Measurements from ENCODE around the gene DOK4.

DOK4 gene

GRCh38 chr16:57424583-57424982 is 61.7 kb downstream of the DOK4 start:
- H3K4me3 Mint-ChIP-seq = no peak overlapping the region
- no peaks in the 10 kb centered on the region for H3K9me3 Mint-ChIP-seq
- H3K27me3 Mint-ChIP-seq (ENCODE audit: low read depth, poor library complexity) = peaks cover 4% of the 10 kb centered on the region
- H3K4me1 Mint-ChIP-seq = peaks cover 11% of the 10 kb centered on the region
- TF ChIP-seq CTCF (IDR thresholded peaks at IDR 0.05) = no peak
- peaks cover 24% of the 10 kb centered on the region for H3K36me3 Mint-ChIP-seq (ENCODE audit: low read depth)
- no peak for DNase-seq
- H3K27ac Mint-ChIP-seq = no peak overlapping the region

GRCh38 chr16:57423152-57423551 is 63.1 kb downstream of the DOK4 start:
- Mint-ChIP-seq H3K36me3 (ENCODE audit: low read depth) (peaks cover 12% of the 10 kb centered on the region), H3K4me1 (peaks cover 26% of the 10 kb centered on the region), H3K9me3 (no peaks in the 10 kb centered on the region), H3K27me3 (ENCODE audit: low read depth, poor library complexity) (peaks cover 4% of the 10 kb centered on the region), H3K27ac (no peak overlapping the region), H3K4me3 (no peak overlapping the region)
- DNase-seq = no peak
- TF ChIP-seq CTCF (IDR thresholded peaks at IDR 0.05) = no peak

DNA sequence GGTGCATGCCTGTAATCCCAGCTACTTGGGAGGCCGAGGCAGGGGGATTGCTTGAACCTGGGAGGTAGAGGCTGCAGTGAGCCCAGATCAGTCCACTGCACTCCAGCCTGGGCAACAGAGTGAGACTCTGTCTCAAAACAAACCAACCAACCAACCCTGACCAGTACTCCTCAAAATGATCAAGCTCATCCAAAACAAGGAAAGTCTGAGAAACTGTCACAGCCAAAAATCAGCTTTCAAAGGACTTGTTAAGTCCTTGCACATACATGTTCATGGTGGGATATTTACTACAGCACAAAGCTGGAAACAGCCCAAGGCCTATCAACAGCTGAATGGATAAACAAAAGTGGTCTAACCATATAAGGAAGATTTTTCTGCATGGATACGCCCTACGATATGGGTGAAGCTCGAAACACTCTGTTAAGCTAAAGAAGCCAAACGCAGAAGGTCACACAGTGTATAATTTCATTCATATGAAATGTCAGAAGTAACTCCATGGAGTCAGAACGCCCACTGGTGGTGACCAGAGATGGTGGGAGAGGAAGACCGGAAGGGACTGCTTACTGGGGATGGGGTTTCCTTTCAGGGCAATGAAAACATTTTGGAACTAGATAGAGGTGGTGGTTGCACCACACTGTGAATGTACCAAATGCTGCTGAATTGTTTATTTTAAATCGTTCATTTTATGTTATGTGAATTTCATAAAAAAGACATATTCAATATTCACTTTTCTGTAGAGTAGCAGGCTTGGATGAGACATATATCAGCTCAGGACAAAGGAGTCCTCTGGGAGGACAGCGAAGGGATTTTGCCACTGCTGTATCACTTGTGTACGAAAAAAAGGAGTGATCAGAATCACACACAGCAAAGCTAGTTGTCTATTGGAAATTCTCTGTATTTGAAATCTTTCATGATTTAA is 64.0 kb downstream of the DOK4 start:
- H3K4me1 Mint-ChIP-seq = peaks cover 34% of the 10 kb centered on the region
- H3K27me3 Mint-ChIP-seq (ENCODE audit: low read depth, poor library complexity) = peaks cover 4% of the 10 kb centered on the region
- peak; percentile 39 for DNase-seq
- H3K27ac Mint-ChIP-seq = peak overlapping the region; percentile 44
- peak; percentile 49 for TF ChIP-seq CTCF (IDR thresholded peaks at IDR 0.05)
- no peaks in the 10 kb centered on the region for H3K9me3 Mint-ChIP-seq
- H3K36me3 Mint-ChIP-seq (ENCODE audit: low read depth) = peaks cover 4% of the 10 kb centered on the region
- no peak overlapping the region for H3K4me3 Mint-ChIP-seq

All from nephron progenitor cell (in vitro differentiated cells).